CD4-positive, alpha-beta T cell treated with Interleukin-12 subunit alpha and Interleukin-12 subunit beta, for 1 hour (primary cell): Measurements from ENCODE around the gene SLC6A12.
"Not testable (repeated sequence)": the region's sequence is repeated elsewhere in the genome, so short reads cannot be mapped to it uniquely, and the experiment has no call there.

Experiments
- DNase-seq: peaks from one replicate; pipeline ENCODE4 v3.0.0-alpha.2; 2020

Gene SLC6A12

GRCh38 chr12:214003-214741 lies at the start of gene SLC6A12:
Gene SLC6A12, minus strand, starts transcription at chr12:214157. Its CDS starts 4,171 bp downstream, at chr12:209986.
- no peak for DNase-seq

GRCh38 chr12:263574-263973 lies 49.6 kb upstream of the SLC6A12 start:
- DNase-seq: no peak

GRCh38 chr12:262817-263216 lies 48.9 kb upstream of the SLC6A12 start, which contains the start of gene SLC6A13:
Gene SLC6A13, minus strand, starts transcription at chr12:262836. Its CDS starts 2,784 bp downstream, at chr12:260052.
- no peak for DNase-seq

DNA sequence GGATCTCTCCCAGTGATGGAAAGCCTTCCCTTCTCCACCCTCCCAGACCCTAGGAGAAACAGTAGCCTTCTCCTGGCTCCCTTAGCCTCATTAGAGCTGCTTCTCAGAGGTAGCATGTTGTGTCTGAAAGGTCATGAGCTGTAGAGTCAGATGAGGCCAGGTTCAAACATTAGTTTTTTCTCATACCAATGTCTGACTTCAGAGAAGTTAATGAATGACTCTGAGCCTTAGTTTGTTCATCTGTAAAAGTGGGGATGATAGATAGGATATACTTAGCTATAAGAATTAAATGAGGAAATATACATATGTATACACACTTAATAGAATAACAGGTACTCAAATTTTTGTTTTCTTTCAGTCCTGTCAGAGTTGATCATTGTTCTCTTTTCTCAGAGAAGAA lies 48.2 kb upstream of the SLC6A12 start:
- no peak for DNase-seq

DNA sequence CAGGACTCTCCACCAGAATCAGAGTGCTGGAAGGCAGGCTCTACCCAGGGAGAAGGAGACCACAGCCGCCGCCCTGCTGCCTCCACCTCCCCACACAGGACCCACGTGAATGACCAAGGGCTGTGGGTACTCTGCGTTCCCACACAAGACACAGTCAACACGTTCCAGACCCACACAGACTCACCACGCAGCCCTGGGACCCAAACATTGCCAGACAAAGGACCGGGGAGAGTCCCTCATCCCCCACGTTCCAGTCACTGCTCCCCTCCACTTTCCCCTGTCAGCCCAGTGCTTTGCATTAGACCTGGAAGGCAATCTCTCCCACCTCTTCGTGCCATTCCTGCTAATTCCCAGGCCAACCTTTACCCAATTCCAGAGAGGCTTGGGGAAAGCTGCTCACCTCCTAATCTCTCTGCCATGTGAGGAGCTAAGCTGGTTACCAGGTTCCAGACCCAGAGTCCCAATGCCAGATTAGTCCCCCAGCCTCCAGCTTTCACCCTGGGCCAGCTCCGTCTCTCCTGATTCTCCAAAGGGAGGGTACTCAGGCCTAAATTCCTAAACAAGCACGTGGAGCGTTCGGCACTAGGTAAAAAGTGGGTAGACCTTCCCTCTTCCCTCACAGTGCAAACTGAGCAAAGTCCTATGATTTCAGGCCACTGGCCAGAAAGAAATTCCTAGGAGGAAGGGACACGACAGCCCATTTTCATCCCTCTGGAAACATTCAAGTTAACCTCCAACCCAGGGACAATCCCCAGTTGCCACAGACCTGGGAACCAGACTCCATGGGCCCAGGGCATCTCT lies 43.8 kb upstream of the SLC6A12 start:
- no peak for DNase-seq

GRCh38 chr12:256958-257357 lies 43.0 kb upstream of the SLC6A12 start:
- no peak for DNase-seq

DNA sequence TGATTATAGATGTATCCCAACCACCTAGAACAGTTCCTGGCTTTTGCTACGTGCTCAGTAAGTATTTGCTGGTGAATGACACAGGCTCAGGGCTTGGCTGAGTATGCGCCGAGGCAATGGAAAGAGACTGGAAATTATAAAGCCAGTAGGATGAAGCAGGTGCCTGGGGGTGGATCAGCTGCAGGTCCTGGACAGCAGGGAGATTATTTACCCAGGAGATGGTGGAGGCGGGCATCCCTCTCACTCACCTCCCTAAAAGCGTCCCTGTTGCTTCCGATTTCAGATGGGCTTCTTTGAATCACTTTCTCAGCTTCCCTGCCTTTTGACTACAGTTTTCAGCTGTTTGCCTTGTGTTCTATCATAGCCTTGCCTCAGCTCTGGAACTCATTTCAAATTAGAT lies 42.3 kb upstream of the SLC6A12 start:
- DNase-seq: no peak

GRCh38 chr12:254912-255311 lies 41.0 kb upstream of the SLC6A12 start:
- no peak for DNase-seq

DNA sequence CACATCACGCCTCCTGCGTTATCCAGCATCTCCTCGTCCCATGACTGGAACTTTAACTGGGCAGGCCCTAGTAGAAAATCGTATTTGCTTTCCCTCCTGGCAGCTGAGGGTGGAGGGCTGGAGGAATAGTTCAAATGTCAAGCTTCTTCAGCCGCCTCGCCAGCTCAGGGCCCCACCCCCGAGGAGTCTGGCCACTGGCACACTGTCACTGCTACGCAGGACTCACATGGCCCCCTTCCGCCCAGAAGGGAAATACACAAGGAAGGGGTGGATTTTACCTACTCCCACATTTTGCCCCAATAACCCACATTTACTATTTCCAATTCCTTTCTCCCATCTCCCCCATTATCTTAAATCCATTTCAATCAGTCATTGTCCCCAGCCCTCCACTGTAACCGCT lies 40.1 kb upstream of the SLC6A12 start:
- no peak for DNase-seq

- no peak for DNase-seq
Observed at GRCh38 chr12:253116-253831, 39.3 kb upstream of the SLC6A12 start.

DNA sequence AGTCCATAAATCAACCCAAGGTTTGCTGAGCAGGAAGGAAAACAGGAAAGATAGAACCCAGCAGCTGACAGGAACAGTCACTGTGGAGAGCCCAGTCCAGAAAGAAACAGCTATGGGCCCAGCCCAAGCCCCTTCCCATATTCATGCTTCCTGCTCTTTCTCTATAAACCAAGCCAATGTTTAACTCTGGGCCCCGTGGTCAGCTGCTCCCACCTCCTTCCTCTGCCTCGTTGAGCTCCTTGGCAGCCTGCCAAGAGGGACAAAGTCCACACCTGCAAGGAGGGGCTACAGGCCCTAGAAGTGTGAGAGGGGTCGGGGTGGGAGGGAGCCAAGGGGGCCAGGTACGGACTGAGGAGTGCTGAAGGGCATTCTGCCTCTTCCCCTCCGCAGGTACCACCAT lies 38.7 kb upstream of the SLC6A12 start:
- no peak for DNase-seq

DNA sequence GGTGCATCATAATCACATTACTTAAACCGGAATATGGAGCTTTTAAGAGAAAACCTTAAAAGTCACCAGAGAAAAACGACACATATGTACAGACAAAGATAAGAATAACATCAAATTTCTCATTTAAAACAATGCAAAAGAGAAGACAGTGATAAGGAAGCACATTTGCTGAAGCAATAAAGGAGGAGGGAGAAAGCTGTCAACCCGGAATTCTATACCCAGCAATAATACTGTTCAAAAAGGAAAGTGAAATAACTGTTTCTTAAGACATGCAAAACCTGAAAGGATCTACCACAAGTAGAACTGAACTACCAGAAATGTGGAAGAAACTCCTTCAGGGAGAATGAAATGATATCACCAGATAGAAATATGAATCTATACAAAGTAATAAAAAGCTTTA lies 33.3 kb upstream of the SLC6A12 start:
- no peak for DNase-seq

DNA sequence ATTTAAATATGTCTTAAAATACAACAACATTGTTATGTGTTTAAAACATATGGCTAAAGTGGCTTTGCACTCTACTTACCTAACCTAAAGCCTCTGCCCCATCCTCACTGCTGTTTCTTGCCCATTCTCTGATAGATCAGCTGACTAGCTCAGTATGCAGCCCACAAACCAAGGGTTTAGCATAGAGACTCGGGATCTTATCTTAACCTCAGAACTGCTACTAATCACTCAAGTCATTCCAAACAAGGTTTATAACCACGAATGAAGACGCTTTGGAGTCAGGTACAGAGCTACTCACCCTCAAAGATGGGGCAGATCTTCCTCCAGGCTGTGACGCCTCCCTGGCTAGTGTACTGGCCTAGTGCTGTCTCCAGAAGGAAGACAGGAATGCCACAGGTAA lies 29.4 kb upstream of the SLC6A12 start:
- DNase-seq: no peak

GRCh38 chr12:242496-242895 lies 28.5 kb upstream of the SLC6A12 start:
- no peak for DNase-seq

GRCh38 chr12:241266-241665 lies 27.3 kb upstream of the SLC6A12 start:
- DNase-seq: no peak

GRCh38 chr12:240566-240965 lies 26.6 kb upstream of the SLC6A12 start:
- no peak for DNase-seq

- no peak for DNase-seq
Observed at GRCh38 chr12:238736-239398, 24.9 kb upstream of the SLC6A12 start.

GRCh38 chr12:238116-238515 lies 24.2 kb upstream of the SLC6A12 start:
- DNase-seq: no peak

DNA sequence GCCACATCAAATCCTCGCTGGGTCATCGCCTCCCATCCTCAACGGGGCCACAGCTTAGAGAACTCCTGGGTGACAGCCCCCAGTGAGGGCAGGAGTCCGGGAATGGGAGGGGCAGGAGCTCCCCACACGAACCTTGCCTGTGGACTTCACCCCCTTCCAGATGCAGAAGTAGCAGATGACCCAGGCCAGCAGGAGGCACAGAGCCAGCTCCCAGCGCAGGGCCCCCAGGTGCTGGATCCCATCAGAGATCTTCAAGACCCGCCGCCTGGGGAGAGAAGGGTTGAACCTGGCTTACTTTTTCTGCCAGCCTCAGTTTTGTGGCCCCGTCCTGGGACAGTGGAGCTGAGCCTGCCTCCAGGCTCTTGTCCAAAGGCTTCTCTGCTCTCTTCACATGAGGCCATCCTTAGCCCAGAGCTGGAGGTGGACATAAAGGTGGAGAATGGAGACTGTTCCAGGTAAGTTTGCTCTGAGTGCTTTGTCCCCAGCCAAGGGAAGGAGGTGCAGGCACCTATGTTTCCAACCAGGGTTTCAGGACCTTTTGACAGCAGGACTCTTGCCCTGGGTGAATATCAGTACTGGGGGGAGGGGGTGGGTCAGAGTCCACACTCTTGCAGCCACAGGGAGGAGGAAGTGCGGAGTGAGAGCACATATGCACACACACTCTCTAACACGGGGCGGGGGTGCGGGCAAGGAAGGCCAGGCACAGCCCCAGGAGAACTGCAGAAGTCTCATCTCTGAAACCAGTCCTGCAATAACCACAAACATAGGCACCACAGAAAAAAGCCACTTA lies 23.3 kb upstream of the SLC6A12 start:
- DNase-seq: no peak

- no peak for DNase-seq
Observed at GRCh38 chr12:236445-236844, 22.5 kb upstream of the SLC6A12 start.

DNA sequence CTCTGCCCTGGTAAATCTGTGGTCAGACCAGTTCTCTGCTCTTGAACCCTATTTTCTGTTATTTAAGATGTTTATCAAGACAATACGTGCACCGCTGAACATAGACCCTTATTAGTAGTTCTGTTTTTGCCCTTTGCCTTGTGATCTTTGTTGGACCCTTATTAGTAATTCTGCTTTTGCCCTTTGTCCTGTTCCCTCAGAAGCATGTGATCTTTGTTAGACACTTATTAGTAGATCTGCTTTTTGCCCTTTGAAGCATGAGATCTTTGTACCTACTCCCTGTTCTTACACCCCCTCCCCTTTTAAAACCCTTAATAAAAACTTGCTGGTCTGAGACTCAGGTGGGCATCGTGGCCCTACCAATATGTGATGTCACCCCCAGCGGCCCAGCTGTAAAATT lies 22.0 kb upstream of the SLC6A12 start:
- not testable (repeated sequence) for DNase-seq

- no peak for DNase-seq
Observed at GRCh38 chr12:234891-235415, 21.0 kb upstream of the SLC6A12 start.
